ENCODE measurements around the gene SESN1.

The SESN1 gene

DNA sequence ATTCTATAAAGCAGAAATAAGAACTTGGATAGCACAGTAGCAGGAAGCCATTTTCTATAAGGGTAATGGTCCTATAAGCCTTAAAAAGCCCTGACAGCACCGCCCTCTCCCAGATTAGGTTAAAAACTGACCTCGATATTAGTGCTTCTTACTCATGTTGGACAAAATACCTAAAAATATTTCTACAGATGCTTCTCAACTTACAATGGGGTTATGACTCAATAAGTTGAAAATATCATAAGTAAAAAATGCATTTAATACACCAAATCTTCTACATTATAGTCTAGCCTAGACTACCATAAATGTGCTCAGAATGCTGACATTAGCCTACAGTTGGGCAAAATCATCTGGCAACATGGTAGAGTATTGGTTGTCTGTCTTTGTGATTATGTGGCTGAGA lies 70.3 kb downstream of the SESN1 start:
- no peak for DNase-seq

DNA sequence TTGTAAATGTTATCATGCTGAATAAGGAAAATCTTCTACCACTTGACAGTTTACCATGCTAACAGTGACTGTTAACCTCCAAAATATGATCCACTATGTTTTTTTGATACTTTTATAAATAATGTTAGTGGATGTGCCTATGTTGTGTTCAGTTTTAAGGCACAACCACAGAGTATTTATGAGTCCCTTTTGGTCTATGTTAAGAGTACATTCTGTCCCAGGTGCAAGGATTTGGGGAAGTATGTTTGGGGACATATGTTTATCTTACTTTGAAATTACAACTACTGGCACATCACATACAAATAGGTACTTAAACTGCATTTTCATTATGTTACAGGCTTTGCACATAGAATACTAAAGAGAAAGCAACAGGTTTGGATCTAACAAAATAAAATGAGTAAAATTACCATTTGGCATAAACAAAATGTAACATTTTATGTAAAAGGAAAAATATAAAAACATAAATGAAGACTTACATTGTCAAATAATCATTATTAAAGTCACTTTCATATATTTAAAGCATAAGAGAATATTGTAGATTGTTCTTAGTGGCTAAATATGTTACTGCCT lies 71.2 kb downstream of the SESN1 start:
- no peak for DNase-seq

DNA sequence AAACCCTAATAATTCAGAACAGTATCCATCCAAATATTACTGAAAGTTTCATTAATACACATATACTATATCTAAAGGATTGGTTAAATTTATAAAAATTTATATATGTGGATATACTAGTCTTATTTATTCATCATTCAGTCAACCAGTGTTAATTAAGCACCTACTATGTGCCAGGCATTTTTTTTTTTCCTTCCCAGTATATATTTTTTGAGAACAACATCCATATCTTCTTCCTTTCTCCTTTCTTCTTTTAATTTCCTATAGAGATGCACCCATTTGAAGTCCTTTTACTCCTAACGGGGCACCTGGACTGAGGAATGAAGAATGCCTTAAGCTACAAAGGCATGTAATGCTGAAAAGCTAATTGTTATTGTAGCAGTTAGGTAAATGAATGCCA lies 72.8 kb downstream of the SESN1 start:
- DNase-seq = no peak

DNA sequence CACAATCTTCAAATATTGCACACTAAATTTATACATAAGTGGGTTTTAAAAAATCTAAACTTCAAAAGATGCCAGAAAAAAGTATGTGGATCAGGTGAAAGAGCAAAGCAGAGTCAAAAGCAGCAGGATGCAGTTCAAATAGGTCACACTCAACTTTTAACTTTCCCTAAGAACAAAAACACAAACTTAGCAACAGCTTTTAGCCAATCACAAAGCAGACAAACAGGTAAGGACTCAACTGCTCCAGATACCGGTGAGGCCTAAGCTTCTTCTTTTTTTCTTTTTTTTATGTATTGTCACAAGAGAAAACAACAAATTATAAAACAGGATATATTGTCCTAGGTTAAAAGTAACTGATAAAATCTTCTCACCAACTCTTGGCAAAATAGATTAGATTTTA lies 74.7 kb downstream of the SESN1 start:
- no peak for DNase-seq

DNA sequence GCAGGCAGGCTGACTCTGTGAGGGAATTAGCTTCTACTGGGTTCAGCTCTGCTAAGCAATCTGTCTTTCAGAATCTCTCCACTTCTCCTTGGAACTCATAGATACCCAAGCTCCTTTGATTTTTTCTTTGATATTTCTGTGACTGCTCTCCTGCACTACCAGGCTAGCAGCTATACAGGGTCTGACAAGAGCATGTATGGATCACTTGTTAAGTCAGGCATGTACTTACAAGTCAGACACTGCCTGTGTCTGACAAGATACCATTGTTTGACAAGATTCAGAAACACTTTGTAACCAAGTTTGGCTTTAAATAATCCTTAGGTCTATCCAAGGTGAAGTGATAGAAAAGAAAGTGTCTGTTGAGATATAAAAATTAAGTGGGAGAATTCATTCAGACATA lies 79.5 kb downstream of the SESN1 start:
- DNase-seq = no peak

DNA sequence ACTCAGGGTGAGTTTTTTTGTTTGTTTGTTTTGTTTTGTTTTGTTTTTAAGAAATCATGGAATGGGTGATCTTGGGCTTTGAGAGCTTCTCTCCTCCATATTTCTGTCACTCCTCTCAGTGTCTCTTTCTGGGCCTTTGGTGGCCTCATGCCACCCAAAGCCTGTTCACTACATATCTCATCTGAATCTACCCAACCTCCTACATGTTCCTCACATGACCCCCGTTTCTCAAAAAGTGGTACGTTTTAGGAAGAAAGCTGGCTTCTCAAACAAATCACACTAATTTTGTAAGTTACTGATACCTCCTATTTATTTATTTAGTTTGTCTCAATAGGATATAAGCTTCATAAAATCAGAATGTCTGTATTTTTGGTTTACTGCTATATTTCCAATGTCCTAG lies 80.0 kb downstream of the SESN1 start:
- DNase-seq = no peak

DNA sequence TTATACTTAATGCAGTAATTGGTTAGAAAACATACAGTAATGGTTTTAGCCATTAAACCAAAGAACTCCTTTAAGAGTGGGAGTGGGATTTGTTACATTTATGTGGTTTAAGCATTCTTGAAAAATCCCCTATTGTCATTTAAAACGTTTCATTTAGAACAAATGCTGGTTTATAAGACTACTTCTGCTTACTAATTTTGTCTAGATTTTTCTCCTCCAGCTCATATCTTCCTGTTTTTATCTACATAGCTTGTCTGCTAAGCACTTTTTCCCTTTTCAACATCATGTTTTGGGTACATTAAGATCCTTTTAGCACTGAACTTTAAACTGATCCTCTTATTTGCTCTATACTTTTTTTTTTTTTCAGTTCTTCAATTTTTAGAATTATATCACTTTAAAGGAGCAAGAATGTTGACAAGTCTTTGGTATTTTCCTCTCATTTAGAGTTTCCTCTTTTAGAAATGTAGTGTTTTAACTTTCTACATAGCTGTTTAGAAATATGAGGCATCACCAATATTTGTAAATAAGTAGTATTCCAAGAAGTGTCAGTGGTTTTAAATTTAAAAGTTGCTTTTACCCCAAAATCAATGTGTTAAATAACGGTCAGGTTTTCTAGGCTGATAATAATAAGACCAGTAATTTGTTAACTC lies 80.9 kb downstream of the SESN1 start:
- no peak for DNase-seq

DNA sequence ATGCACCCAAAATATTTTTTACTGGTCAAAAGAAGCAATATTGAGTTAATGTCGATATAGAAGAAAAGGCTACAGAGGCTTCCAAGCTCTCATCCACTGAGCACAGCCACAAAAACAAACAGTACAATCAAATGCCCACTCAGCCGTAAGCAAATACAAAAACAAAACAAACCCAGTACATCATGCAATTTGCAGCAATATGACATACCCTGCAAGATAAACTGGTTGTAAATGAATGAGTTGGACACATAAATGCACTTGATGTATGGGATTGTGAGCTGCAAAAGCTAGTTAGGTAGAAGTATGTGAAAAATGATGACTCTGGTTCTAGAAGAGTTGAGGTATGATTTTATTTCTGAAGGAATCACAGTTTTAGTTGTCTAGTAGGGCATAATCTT lies 83.9 kb downstream of the SESN1 start:
- no peak for DNase-seq

DNA sequence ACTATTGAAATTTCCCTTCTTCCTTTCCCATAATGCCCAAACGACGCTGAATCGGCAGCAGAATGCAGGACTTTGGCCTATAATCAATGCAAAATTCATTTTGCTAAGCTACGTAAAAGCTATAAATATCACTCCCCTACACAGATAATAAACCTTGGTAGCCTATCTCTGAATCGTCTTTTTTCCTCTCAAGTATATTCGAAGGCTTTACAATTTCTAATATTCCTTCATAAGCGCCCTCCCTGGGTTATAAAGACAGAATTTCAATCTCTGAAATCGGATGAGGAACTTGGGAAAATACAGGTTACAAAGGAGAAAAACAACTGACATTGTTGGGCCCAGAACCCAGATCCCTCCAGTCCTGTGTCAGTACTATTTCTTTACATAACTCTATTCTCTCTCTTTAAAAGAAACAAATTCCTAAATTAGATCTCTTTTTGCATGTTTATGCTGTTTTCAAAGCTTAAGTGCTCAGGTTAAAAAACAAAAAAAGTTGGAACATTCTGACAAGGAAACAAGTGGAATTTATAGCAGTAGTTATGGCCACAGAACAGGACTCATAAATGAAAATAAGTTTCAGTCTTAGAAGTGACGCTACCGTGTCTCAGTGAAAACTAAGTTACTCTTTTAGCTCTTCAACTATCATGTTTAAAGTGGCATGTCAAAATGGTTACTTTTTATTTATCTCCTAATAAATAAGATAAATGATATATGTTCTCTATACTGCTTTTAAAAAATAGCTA lies 84.5 kb downstream of the SESN1 start:
- no peak for DNase-seq

DNA sequence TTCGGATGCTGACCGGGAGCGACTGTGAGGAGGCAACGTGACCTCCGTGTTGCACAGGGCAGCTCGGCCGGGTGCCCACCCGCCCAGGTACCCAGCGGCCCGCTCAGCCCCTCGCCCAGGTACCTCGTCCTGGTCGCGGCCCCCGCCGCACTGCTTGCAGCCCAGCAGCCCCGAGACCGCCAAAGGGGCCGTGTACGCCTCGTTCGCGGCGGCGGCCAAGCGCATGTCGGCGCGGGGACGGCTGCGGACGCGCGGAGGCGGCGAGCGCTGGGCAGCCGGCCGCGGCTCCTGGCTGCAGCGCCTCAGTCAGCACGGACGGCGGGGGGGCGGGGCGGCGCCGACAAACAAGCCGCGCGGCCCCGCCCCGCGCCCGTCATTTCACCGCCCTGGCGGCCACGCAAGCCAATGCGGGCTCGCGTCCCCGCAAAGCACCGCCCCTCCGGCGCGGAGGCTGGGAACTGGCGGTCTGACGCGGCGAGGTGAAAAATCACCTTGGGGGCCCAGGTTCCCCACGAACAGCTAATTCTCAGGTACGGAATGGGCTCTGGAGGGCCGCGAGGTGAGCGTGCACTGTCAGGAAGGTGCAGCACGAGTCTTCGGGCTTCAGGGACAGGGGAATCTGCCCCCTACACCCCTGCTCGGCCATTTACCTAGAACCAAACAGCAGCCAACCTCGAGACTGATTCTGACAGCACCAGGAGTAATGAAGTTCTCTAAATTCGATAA lies 85.2 kb downstream of the SESN1 start:
- peak; percentile 90 for DNase-seq

DNA sequence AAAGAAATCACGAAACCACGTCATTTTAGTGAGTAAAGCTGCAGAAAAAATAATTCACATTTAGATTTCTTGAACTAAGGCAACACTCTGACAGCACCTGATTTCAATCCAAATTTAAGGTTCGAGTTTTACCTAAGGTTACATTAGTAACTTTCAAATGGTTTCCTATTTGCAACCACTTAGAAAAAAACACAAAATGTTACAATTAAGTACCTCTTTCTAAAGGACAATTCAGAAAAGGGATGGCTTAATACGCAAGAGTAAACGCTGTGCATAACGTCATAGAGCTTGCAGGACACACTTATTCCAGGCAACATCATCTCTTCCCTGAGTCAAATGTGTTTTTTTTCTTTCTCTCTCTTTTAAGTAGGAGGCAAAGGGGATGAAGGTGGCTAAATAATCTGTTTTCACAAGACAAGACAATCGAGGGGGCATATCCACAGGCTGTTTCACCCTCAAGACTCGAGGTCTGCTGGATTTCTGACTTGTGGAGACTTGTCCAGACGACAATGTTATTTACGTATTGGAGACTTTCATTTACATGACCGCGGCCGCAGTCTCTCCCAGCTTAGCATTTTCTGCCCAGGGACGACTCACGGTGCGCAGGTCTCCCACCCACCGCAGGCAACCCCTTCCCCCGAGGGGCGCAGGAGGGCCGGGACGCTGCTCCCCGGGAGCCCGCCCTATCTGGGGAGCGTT lies 86.0 kb downstream of the SESN1 start:
- peak; percentile 4 for DNase-seq

DNA sequence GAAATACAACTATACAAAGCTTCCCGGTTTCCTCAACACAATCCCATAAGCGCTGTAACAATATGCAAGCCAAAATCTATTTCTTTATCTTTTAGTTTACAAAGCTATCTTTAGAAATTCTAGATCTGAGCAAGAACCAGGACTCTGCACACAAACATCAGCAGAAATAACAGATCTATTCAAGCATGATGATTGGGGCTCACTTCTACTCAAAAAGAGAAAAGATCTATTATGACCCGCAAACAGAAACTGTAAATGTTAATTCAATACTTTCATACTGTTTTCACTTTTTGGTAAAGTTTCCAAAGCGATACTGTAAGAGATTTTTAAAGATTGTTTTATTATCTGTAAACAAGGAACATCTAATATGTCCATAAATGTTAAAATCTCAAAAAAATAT lies 86.6 kb downstream of the SESN1 start:
- DNase-seq = no peak

DNA sequence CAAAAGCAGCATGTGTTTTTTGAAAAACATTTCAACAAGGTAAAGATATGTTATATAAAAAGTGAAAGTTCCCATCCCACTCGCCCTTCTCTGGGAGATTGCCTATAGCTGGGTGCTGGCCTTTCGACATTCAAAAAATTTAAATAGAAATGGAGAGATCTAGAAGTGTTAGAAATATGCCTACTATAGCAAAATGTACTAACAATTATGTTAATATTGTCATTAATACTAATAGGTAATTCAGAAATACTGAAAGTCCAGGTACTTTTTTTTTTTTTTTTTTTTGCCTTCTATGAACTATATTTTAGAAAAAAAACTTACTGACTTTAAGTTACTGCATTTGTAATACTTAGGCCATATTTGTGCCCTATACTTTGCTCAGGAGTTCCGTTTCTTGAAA lies 87.1 kb downstream of the SESN1 start:
- no peak for DNase-seq

DNA sequence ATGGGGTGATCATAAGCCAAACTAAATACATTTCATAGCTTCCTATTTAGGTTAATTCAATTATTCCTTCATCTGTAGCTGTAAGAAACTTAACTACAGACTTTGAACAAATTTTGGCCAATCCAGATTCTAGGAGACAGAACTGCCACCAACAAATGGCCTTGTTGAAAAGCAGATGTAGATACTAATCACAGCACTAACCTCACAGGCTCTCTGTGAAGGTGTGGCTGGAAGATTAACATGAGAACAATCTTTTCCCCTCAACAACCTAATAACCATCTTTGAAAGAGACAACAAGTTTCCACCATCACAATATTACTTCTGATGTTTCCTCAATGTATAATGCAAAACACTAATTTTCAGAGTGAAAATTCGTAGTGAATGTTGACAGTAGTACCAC lies 87.8 kb downstream of the SESN1 start:
- no peak for DNase-seq

DNA sequence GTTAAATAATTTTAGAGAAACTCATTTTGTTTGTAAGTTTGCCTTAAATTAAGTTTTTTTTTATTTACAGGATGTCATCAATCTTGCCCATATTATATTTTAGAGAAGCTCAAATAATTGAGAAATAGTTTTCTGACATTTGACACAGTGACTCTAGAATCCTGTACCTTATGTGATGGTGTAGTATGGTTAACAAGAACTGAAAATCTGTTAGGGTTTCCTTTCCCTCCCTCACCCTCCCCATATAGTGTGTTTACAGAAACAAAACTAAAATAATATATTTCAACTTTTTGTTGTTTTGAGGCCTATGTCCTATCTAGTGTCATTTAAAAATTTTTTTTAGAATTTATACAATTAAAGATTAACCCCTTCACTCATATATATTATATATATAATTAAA lies 91.8 kb downstream of the SESN1 start:
- DNase-seq = no peak

DNA sequence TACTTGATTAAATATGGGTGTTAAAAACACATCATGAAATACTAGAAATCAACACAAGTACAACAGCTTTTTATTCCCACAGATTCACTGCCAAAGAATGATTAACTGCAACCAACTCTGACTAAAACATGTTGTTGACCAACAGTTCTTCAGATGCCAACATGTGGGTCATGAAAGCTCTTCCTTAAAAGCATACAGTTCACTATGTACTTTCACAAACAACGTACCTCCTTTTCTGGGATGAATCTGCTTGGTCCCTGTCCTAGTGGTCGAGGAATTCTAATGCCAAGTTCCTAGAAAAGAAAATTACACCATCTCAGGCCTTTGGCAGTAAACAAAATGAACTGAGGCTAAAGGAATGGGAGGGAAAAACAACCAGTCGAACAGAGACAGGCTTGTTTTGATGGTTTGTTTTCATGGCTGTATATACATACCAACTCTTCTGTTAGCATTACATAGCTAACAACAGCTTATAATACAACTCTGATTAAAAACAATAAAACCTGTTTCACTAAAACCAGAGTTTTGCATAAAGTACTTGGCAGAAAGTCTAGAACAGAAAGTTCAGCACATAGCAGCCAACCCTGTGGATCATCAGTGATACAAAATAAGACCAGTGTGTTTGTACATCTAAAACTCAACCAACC lies 92.5 kb downstream of the SESN1 start:
- no peak for DNase-seq

DNA sequence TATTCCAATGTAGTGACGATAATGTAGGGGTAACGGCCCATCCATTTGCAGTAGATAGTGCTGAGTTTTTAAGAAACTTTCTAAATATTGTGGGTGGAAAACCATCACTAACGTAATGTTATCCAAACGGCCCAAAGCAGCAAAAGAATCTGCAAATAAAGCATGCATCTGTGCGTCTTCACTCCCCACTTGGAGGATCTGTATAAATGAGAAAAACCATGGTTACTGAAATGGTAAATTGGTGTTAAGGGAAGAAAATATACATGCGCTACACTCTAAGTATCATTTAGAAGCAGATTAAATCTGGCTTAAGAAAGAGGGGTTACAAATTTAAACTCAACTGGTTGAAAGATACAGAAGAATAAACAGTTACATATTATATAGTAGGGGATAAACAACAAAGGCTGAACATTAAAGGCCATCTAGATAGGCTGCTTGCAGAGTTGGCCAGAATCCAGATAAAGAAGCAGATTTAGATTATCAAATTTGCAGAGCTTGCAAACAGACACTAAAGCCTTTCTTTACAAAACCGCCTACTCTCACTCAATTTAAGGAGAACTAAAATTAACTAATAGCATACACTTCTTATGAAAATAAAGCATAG lies 93.3 kb downstream of the SESN1 start:
- no peak for DNase-seq

DNA sequence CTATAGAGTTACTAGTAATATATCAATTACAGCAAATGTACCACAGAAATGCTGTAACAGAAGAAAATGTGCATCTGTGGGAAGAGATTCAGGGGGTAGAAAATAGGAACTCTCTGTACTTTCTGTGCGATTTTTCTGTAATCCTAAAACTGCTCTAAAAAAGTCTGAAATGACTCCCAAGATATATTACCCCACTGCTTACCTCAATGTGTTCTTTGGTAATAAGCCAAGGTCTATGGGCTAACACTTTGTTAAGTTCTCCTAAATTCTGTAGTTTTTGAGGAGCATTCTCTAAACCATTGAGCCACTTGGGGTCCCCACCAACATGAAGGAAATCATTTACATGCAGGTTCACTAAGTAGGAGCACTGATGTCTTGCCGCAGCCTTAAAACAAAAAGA lies 94.4 kb downstream of the SESN1 start:
- DNase-seq = no peak

DNA sequence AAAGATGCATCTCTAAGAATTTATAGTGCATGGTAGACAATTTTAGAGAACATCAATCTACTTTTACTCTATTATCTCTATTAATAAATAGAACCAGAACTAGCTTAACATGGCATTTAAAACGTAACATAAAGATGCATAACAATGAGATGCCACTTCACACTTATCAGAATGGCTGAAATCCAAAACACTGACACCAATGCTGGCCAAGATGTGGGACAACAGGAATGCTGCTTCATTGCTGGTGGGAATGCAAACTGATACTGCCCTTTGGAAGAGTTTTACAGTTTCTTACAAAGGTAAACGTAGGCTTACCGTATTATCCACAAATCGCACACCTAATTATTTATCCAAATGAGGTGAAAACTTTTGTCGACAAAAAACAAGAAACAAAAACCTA lies 95.2 kb downstream of the SESN1 start:
- DNase-seq = no peak

DNA sequence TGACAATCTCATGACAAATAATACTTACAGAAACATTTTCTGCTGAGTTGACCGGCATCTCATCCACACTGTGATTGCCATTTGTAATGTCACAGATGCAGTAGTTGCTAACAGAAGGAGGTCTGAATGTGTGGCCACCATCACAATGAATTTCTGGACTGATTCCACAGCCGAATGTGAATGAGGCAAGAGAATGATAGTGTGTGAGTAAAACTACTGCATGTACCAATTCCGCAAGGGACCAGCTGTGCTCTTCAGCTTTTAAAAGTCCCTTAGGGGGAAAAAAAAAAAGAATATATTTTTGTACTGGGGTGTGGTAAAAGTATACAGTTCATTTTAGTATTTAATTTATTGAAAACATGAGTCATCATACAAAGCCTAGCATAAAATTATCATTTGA lies 96.2 kb downstream of the SESN1 start:
- DNase-seq = no peak

DNA sequence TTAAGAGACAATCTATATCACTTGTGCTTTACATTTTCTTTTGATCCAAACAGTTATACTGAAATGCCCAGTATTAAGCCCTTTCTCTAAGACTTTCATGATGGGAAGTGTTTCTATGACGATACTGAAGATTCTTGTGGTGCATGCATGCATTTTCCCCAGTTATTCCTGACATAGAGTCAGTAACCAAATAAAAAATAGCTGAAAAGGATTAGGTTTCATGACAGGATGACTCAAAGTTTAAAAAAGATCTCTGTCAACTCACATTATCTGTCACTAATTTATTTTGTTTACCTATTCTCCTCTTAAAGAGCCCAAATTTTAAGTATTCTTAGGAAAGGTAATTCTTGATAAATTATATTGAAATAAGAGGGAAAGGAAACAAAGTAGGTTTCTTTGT lies 98.4 kb downstream of the SESN1 start:
- no peak for DNase-seq

DNA sequence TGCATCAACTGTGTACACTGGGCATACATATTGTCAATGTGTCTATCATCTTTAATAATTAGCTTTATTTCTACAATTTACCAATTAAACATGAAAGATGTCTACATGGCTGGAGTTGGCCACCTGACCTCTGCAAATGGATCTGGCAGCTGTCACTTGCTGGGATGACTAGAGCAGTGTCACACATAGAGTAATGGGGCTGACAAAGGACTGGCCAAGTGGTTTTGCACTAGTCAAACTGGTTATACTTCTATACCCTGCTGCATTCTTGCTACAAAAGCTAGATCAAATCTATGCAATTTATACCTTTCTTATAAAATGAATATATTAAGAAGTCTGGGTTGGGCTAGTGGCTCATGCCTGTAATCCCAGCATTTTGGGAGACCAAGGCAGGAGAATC lies 99.3 kb downstream of the SESN1 start:
- no peak for DNase-seq

Data from CD4-positive, alpha-beta T cell treated with Interferon gamma for 1 hour (primary cell).